ENCODE results near the gene NOP16.

Gene NOP16

GRCh38 chr5:176383248-176383905 lies 5.0 kb downstream of the NOP16 start:
- ATAC-seq (no peak), DNase-seq (ENCODE audit: low spot score in 2 of 2) (no peak)
- no peak overlapping the region for H3K4me3 Mint-ChIP-seq
- H3K4me1 Mint-ChIP-seq: peaks cover 30% of the 10 kb centered on the region
- no peaks in the 10 kb centered on the region for H3K9me3 Mint-ChIP-seq
- peaks cover 94% of the 10 kb centered on the region for H3K36me3 Mint-ChIP-seq
- H3K27ac Mint-ChIP-seq: no peak overlapping the region

- H3K4me1 Mint-ChIP-seq: peaks cover 24% of the 10 kb centered on the region
- no peak for ATAC-seq
- no peak for DNase-seq (ENCODE audit: low spot score in 2 of 2)
- H3K27ac Mint-ChIP-seq: peak overlapping the region; percentile 10
- peaks cover 90% of the 10 kb centered on the region for H3K36me3 Mint-ChIP-seq
- no peak overlapping the region for H3K4me3 Mint-ChIP-seq
- no peaks in the 10 kb centered on the region for H3K9me3 Mint-ChIP-seq
These were observed 5.7 kb downstream of the NOP16 start for GRCh38 chr5:176382721-176383120.

GRCh38 chr5:176381979-176382378 lies 6.4 kb downstream of the NOP16 start:
- Mint-ChIP-seq H3K27ac (peak overlapping the region; percentile 10), H3K36me3 (peaks cover 82% of the 10 kb centered on the region), H3K9me3 (no peaks in the 10 kb centered on the region), H3K4me1 (peaks cover 16% of the 10 kb centered on the region), H3K4me3 (no peak overlapping the region)
- DNase-seq (ENCODE audit: low spot score in 2 of 2): no peak
- peak; percentile 14 for ATAC-seq

- DNase-seq (ENCODE audit: low spot score in 2 of 2) (no peak), ATAC-seq (no peak)
- Mint-ChIP-seq H3K36me3 (peaks cover 77% of the 10 kb centered on the region), H3K9me3 (no peaks in the 10 kb centered on the region), H3K4me3 (no peak overlapping the region), H3K27ac (no peak overlapping the region), H3K4me1 (peaks cover 11% of the 10 kb centered on the region)
These were observed 7.0 kb downstream of the NOP16 start for GRCh38 chr5:176381423-176381822.

GRCh38 chr5:176379881-176380280 lies 8.5 kb downstream of the NOP16 start:
- Mint-ChIP-seq H3K4me1 (no peaks in the 10 kb centered on the region), H3K27ac (no peak overlapping the region), H3K9me3 (no peaks in the 10 kb centered on the region), H3K36me3 (peaks cover 61% of the 10 kb centered on the region), H3K4me3 (no peak overlapping the region)
- ATAC-seq (no peak), DNase-seq (ENCODE audit: low spot score in 2 of 2) (no peak)

GRCh38 chr5:176373100-176373818 lies 15.1 kb downstream of the NOP16 start:
- no peak for DNase-seq (ENCODE audit: low spot score in 2 of 2)
- H3K9me3 Mint-ChIP-seq: no peaks in the 10 kb centered on the region
- no peak overlapping the region for H3K27ac Mint-ChIP-seq
- no peak overlapping the region for H3K4me3 Mint-ChIP-seq
- H3K4me1 Mint-ChIP-seq: peaks cover under 1% of the 10 kb centered on the region
- peaks cover 13% of the 10 kb centered on the region for H3K36me3 Mint-ChIP-seq
- ATAC-seq: no peak

- Mint-ChIP-seq H3K9me3 (no peaks in the 10 kb centered on the region), H3K36me3 (peaks cover 23% of the 10 kb centered on the region), H3K4me3 (no peak overlapping the region), H3K4me1 (peaks cover 14% of the 10 kb centered on the region), H3K27ac (no peak overlapping the region)
- no peak for DNase-seq (ENCODE audit: low spot score in 2 of 2)
- no peak for ATAC-seq
These were observed 16.5 kb downstream of the NOP16 start for GRCh38 chr5:176371621-176372539.

- Mint-ChIP-seq H3K36me3 (peaks cover 28% of the 10 kb centered on the region), H3K27ac (peak overlapping the region; percentile 52), H3K9me3 (no peaks in the 10 kb centered on the region), H3K4me3 (no peak overlapping the region), H3K4me1 (peaks cover 19% of the 10 kb centered on the region)
- ATAC-seq (no peak), DNase-seq (ENCODE audit: low spot score in 2 of 2) (no peak)
These were observed 18.3 kb downstream of the NOP16 start for GRCh38 chr5:176369934-176370711.

GRCh38 chr5:176368726-176369125 lies 19.7 kb downstream of the NOP16 start:
- Mint-ChIP-seq H3K36me3 (peaks cover 28% of the 10 kb centered on the region), H3K4me3 (no peak overlapping the region), H3K9me3 (no peaks in the 10 kb centered on the region), H3K27ac (peak overlapping the region; percentile 70), H3K4me1 (peaks cover 29% of the 10 kb centered on the region)
- DNase-seq (ENCODE audit: low spot score in 2 of 2): no peak
- ATAC-seq: no peak

- no peaks in the 10 kb centered on the region for H3K9me3 Mint-ChIP-seq
- H3K27ac Mint-ChIP-seq: peak overlapping the region; percentile 35
These were observed 22.0 kb downstream of the NOP16 start for GRCh38 chr5:176366232-176366894.

GRCh38 chr5:176365351-176366231 lies 22.8 kb downstream of the NOP16 start, which contains the start of gene ARL10:
TSS of gene ARL10 (plus strand) at chr5:176365487. CDS start at chr5:176365564, 77 bp downstream.
- peaks cover 35% of the 10 kb centered on the region for H3K4me1 Mint-ChIP-seq
- peak; percentile 53 to 75 for DNase-seq (ENCODE audit: low spot score in 2 of 2)
- peak within 1 kb of the TSS; percentile 71 for H3K4me3 Mint-ChIP-seq
- no peaks in the 10 kb centered on the region for H3K9me3 Mint-ChIP-seq
- peaks cover 41% of the 10 kb centered on the region for H3K36me3 Mint-ChIP-seq
- peak; percentile 57 for ATAC-seq
- peak within 1 kb of the TSS; percentile 58 for H3K27ac Mint-ChIP-seq

More at GRCh38 chr5:176366232-176366894, 22.0 kb downstream of the NOP16 start:
- H3K4me3 Mint-ChIP-seq: peak overlapping the region; percentile 71
- DNase-seq (ENCODE audit: low spot score in 2 of 2) (no peak), ATAC-seq (no peak)
- H3K4me1 Mint-ChIP-seq: peaks cover 35% of the 10 kb centered on the region
- peaks cover 35% of the 10 kb centered on the region for H3K36me3 Mint-ChIP-seq

- peak overlapping the region; percentile 58 for H3K27ac Mint-ChIP-seq
- H3K4me1 Mint-ChIP-seq: peaks cover 36% of the 10 kb centered on the region
- peaks cover 35% of the 10 kb centered on the region for H3K36me3 Mint-ChIP-seq
These were observed 23.5 kb downstream of the NOP16 start for GRCh38 chr5:176364765-176365350.

GRCh38 chr5:176362233-176362490 lies 26.2 kb downstream of the NOP16 start:
- peak overlapping the region; percentile 90 for H3K4me3 Mint-ChIP-seq
- H3K9me3 Mint-ChIP-seq: no peaks in the 10 kb centered on the region
- H3K27ac Mint-ChIP-seq: peak overlapping the region; percentile 95
- peaks cover 48% of the 10 kb centered on the region for H3K36me3 Mint-ChIP-seq
- DNase-seq (ENCODE audit: low spot score in 2 of 2): no peak
- no peak for ATAC-seq
- peaks cover 41% of the 10 kb centered on the region for H3K4me1 Mint-ChIP-seq

More at GRCh38 chr5:176364765-176365350, 23.5 kb downstream of the NOP16 start:
- DNase-seq (ENCODE audit: low spot score in 2 of 2) (peak in 1 of 2 donors; percentile 75), ATAC-seq (no peak)
- H3K4me3 Mint-ChIP-seq: peak overlapping the region; percentile 71
- H3K9me3 Mint-ChIP-seq: no peaks in the 10 kb centered on the region

Measured in stimulated activated effector memory CD8-positive, alpha-beta T cell treated with anti-CD3 and anti-CD28 coated beads, Interleukin-12 subunit alpha, Interleukin-12 subunit beta, amount 100 ng/mL, for 72 hours (primary cell).